Adipose tissue (tissue), 3 donors: Measurements from ENCODE around the gene MINPP1. TPM values are rescaled to one million over a fixed set of nuclear protein-coding genes. Genes with fewer than 3 reads are reported as not detected.

Source experiments
- H3K27ac ChIP-seq: one replicate; pipeline ENCODE4 v1.5.1; 2013; ENCODE audit warnings: low read depth, low read length
- WGBS, 3 donors: extraction: QIAGEN DNeasy Blood & Tissue Kit; methylation state at CpG; one replicate each; pipeline ENCODE4 v1.1.7; 2013; 5-methylcytosine and 5-hydroxymethylcytosine counted together
- polyA plus RNA-seq, 3 donors: library from polyadenylated mRNA; stranded (reverse); fragments of 200-250 nt; gene quantifications; one replicate each; pipeline ENCODE4 v1.2.3, GENCODE V29; 2013
- donor health status: healthy with polysubstance abuse.
- donor health status: Bipolar disorder and iron deficiency.
- donor health status: healthy.

MINPP1 gene
- polyA plus RNA-seq, 3 donors: 4.7 to 7.3 (median 6.5) TPM

DNA sequence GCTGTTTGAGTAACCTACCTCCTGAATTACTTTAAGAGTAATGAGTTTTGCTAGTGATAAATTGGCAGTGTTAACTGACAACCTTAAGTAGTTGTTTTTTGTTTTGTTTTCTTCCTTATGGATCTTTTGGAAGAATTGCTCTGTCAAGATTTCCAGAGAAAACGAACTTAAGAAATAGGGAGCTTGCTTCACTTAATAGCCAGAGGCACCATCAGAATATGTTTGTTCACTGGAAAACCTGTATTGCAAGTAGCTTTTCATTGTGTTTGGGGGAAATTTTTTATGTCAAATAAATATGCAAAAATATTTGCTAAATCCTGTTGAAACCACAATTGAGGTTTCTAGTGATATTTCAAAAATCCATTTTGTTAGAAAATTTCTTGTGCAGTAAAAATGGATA lies 89.5 kb downstream of the MINPP1 start:
- no peak overlapping the region for H3K27ac ChIP-seq
- WGBS, 3 donors: 70 to 76% (median 76%) methylated on average over 1 of the region's 1 CpG

DNA sequence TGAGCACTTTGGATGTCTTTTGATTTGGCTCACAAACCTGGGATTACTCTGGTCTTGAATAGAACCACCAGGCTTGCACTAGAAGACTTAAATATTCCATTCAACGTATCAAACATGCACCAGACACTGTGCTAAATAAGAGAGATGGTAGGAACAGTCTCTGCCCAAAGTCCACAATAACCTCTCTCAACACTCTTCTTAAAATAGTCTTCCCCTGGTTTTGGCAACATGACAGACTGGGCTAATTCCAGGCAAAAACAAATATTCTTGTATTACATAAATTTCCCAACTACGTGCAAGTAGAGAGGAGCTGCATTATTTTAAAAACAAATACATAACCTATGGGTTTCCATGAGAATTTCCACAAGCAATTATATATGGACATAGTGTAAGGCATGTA lies 90.2 kb downstream of the MINPP1 start:
- 33 to 66% (median 64%) methylated on average over 2 of the region's 2 CpGs for WGBS, 3 donors
- H3K27ac ChIP-seq: no peak overlapping the region

DNA sequence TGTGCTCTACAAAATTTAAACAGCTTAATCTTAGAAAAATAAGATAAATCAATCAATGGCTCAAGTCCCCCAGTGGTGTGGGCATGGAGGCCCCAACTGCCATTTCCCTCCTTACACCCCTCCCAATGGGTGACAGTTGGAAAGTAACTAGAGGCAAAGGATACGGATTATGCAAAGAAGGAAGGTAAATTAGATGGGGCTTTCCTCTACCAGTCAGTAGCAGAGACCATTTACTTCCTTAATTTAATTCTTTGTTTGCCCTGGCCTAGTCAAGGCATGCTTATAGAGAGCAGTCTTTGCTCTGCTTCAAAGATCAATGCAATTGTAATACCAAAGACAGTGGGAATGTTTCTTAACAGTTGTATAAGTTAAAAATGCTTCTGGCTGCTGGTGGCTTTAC lies 91.7 kb downstream of the MINPP1 start:
- WGBS, 3 donors: 58 to 74% (median 60%) methylated on average over 1 of the region's 1 CpG
- no peak overlapping the region for H3K27ac ChIP-seq

DNA sequence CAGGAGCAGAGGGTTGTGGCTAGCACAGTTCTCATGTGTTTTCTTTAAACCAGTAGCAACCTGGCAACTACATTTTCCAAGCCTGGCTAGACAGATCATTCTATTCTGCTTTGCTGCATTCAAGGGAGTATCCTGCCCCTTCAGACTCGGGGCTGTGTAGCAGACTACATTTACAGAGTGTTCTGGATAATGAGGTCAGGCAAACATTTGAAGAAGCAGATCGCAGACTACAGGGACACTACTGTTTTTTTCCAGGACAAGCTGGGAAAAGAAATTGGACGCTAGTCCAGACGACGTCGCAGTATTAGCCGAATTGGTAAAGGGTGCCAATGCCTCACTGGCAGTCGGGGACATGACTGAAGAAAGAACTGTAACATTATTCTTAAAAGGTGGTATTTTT lies 94.0 kb downstream of the MINPP1 start:
- no peak overlapping the region for H3K27ac ChIP-seq
- 73 to 86% (median 76%) methylated on average over 8 of the region's 8 CpGs for WGBS, 3 donors

DNA sequence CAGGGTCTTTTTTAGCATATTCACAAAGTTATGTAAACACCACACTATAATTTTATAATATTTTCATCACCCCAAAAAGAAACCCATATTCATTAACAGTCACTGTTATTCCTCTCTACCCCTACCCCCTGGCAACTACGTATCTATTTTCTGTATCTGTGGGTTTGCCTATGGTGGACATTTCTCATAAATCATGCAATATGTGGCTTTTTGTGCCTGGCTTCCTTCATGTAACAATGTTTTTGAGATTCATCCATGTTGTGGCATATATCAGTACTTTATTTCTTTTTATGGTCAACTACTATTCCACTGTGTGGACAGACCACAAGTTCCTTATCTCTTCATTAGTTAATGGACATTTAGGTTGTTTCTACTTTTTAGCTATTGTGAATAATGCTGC lies 95.9 kb downstream of the MINPP1 start:
- no peak overlapping the region for H3K27ac ChIP-seq
- WGBS, 3 donors: 77 to 89% (median 83%) methylated on average over 1 of the region's 1 CpG

Other genes with a start within 250 kb of the MINPP1 start
- 1 to 10 TPM; 1.7 to 2.4 (median 2.4) TPM for gene NUTM2D, start 147.1 kb upstream of the MINPP1 start, polyA plus RNA-seq
- 10 to 100 TPM; 12.7 to 36.7 (median 20.8) TPM for gene PAPSS2, start 155.0 kb downstream of the MINPP1 start, polyA plus RNA-seq